HG03064 (cell line): Measurements from ENCODE around the gene AGO3.
"Not testable (repeated sequence)": the region's sequence is repeated elsewhere in the genome, so short reads cannot be mapped to it uniquely, and the experiment has no call there.

ENCODE experiments used
- ATAC-seq: cut with Tn5 transposase; IDR thresholded peaks from one replicate; pipeline ENCODE4 v1.9.1; 2021; ENCODE audit warnings: low read depth; ENCODE audit not compliant: unreplicated experiment

Gene AGO3

DNA sequence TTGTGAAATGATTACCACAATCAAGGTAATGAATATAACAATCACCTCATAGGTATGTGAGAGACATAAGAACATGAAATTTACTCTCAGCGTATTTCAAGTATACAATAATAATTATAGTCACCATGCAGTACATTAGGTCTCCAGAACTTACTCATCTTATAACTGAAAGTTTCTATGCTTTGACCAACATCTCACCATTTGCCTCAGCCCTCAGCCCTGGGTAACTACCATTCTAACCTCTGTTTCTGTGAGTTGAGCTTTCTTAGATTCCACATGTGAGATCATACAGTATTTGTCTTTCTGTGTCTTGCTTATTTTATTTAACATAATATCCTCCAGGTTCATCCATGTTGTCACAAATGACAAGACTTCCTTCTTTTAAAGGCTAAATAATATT, 57.3 kb downstream of the AGO3 start:
- no peak for ATAC-seq

DNA sequence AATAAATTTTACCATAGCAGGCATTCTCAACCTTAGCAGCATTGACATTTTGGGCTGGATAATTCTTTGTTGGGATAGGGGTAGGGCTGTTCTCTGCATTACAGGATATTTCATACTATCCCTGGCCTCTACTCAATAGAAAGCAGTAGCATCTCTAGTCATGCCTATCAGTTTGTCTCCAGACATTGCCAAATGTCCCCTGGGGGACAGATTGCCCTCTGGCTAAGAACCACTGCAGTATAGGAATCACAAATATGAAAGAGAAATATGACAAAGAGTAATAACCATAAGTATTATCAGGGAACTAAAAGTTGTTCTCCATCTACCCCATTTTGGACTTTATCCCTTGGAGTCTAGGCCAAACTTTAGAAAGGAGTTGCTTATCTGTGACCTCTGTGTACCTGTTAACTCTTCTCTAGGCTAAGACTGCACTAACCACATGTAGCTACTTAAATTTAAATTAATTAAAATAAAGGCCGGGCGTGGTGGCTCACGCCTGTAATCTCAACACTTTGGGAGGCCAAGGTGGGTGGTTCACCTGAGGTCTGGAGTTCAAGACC, 76.1 kb downstream of the AGO3 start:
- ATAC-seq, result no peak

DNA sequence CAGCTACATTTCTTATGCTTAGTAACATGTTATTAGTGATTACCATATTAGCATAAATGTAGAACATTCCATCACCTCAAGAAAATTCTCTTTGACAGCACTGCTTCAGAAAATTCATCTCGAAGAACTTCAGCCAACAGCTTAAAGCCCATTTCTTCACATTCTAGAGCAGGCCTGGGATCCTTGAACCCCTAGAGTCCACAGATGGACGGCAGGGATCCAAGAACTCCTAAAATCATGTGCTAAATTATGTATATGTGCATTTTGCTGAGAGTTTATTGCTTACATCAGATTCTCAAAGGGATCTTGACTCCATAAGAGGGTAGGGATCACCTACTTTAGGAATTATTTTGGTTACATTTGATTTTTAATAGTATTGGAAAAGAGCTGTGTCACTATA, 76.8 kb downstream of the AGO3 start:
- no peak for ATAC-seq

DNA sequence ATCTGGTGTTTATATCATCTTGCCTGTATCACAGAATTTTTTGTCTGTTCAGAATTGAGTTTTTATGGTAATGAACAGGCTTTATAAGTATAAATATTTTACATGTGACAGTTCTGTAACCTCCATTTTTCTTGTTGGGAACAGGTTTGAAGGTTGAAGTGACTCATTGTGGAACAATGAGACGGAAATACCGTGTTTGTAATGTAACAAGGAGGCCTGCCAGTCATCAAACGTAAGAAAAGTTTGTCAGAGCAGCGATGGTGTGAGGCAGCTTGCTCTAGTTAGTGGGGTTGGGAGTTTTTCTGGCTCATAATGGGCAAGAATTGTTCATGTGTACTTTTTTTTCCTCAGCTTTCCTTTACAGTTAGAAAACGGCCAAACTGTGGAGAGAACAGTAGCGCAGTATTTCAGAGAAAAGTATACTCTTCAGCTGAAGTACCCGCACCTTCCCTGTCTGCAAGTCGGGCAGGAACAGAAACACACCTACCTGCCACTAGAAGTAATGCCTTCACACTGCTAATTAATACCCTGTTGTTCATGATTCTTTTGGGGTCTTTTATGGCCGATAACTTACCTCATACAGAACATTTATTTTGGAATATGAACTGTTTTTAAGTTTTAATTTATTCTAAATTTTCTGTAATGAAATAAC, 77.8 kb downstream of the AGO3 start:
- no peak for ATAC-seq

DNA sequence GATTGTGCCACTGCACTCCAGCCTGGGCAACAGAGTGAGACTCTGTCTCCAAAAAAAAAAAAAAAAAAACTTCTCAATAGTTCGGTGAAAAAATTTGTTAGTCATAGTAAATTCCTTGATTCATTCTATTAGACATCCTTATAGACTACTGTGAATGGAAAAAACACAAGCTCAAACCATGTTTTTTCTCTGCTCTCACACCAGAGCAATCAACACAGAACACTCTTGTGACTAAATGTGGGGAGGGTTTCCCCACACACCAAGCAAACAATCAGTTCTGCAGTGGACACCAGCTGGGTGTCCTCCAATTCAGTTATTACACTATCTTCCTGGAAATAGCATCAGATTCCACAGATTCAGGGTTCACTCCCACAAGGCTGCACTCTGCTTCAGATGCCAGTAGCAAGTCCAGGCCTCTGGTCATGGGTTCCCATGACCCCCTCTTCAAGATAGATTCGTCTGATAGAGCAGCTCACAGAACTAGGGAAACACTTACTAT, 83.9 kb downstream of the AGO3 start:
- no peak for ATAC-seq

DNA sequence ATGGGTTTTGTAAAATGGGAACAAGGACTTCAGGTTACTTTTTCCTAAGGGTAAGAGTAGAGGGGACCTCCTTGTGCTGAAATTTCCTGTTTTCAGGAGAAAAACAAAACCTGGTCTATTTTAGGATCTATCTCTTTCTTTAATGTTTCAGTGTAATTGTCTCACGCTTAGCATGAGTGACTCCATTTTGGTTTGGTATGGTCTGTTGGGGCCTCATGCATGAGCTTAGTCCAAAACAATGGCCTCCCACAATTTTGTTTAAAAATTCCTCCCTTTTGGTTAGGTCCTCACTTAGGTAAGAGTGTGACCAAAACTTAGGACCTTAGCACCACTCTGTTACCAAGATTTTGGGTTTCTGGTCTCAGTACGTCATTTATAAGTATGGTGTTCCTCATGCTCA, 85.8 kb downstream of the AGO3 start:
- ATAC-seq, result no peak

DNA sequence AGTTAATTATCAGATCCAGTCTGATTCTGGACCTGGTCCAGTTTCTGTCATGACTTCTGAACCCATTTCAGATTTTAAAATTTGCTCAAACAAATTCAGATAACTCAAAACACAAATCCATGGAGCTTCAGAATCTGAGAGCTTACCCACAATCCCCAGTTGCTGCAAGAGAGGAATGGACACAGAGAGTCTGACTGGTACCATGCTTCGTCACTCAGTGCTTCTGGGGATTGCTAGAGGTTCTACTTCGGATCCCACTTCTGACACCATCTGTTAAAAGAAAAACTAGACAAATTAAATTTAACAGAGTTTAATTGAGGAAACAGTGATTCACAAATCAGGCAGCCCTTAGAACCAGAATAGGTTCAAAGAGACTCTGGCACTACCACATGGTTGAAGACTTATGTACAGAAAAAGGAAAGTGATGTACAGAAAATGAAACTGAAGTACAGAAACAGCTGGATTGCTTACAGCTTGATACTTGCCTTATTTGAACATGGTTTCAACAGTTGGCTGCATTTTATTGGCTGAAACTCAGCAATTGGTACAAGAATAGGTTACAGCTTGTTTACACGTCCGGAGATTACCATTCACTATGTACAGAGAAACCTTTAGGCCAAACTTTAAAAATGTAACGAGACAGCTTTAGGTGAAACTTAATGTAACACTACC, 92.3 kb downstream of the AGO3 start:
- no peak for ATAC-seq

DNA sequence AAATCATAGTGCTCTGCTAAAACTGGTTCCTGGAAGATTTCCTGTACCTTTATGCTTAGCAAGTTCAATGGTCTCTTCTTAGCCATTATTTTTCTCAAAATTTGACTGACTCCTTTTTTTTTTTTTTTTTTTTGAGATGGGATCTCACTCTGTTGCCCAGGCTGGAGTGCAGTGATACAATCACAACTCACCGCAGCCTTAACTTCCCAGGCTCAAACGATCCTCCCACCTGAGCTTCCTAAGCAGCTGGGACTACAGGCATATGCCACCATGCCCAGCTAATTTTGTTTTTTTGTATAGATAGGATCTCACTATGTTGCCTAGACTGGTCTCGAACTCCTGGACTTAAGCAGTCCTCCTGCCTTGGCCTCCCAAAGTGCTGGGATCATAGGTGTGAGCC, 93.1 kb downstream of the AGO3 start:
- not testable (repeated sequence) for ATAC-seq

DNA sequence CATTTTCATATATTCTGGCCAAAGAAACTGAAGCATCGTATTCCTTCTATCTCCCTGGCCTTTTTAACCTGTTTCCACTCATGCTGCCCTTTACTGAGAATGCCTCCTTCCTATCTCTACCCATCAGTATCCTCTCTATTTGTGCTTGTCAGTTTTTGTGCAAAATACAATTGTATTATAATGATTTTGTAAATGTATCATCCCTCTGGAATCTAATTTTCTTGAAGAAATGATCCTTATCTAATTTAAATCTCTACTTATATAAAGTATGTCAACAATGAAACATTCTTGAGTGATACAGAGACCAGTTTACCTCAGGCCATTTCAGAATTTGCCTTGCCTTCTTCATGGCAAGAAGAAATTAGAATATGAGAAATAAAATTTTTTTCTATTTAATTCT, 93.9 kb downstream of the AGO3 start:
- no peak for ATAC-seq

DNA sequence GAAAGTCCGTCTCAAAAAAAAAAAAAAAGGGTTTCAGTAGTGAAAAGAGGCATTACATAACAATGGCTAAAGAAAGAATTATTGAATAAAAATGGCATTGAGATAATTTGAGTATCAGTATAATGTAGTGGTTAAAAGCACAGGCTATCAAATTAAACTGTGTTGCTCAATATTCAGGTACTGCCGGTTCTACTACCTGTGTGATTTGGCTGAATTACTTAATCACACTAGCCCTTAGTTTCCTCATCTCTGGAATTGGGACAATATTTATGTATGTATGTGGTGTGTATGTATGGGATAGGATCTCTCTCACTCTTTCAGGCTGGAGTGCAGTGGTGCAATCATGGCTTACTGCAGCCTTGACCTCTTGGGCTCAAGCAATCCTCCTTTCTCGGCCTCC, 96.9 kb downstream of the AGO3 start:
- ATAC-seq, result no peak

DNA sequence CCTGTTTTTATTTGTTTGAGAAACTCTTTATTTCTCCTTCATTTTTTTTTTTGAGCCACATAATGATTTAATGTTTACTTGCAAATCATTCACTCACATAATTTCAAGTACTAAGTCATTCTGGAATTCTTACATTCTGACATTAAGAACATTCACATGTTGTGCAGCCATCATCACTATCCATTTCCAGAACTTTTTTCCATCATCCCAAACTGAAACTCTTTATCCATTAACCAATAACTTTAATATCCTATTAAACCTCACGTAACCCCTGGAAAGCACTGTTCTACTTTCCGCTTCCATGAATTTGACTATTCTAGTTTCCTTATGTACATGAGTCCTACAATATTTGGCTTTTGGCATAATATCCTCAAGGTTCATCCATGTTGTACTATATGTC, 100.5 kb downstream of the AGO3 start:
- ATAC-seq, result no peak

DNA sequence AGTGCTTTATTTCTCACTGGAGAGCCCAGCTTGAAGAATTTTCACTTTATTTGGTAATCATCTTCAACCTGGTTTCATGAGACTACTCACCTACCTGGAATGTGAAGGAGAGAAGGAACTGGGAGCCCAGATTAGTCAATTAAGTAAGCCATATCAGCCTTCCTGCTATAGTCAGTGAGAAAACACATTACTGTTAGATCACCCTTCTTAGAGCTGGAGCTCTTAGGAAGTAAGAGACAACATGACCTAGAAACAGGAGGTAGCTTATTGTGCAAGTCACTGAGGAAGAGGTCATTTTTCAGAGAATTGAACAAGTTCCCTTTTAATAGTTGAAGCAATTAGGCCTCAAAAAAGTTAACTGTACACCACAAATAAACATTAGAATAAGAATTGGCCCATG, 103.8 kb downstream of the AGO3 start:
- no peak for ATAC-seq

DNA sequence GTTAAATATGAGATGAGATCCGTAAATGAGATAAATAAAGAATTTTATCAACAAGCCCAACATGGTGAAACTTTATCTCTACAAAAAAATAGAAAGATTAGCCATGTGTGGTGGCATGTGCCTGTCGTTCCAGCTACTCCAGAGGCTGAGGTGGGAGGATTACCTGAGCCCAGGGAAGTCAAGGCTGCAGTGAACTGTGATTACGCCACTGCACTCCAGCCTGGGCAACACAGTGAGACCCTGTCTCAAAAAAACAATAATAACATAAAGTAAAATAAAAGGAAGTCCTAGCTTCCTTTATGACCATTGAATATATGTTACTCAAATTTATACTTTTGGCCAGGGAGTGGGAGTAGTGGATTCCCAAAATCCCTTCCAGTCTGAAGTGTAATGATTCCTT, 104.2 kb downstream of the AGO3 start:
- ATAC-seq, result no peak

DNA sequence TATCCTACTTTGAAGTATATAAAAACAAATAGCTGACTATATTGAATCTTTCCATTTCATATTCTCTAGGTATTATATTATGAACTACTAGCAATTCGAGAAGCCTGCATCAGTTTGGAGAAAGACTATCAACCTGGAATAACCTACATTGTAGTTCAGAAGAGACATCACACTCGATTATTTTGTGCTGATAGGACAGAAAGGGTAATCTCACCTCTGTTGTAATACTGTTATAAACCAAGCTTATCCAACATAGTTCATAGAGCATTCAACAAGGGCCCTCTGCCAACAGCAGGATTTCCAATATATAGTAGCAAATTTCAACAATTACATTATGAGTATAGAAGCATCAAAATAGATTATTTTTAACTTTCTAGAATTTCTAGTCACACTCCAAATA, 109.3 kb downstream of the AGO3 start:
- ATAC-seq, result no peak

DNA sequence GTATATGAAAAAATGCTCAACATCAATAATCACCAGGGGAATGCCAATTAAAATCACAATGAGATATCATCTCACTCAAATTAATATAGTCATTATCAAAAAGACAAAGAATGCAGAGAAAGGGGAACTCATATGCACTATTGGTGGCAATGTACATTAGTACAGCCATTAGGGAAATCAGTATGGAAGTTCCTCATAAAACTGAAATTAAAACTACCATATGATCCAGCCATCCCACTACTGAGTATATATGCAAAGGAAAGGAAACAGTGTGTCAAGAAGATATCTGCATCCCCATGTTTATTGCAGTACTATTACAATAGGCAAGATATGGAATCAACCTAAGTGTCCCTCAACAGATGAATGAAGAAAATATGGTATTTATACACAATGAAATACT, 120.9 kb downstream of the AGO3 start:
- no peak for ATAC-seq

DNA sequence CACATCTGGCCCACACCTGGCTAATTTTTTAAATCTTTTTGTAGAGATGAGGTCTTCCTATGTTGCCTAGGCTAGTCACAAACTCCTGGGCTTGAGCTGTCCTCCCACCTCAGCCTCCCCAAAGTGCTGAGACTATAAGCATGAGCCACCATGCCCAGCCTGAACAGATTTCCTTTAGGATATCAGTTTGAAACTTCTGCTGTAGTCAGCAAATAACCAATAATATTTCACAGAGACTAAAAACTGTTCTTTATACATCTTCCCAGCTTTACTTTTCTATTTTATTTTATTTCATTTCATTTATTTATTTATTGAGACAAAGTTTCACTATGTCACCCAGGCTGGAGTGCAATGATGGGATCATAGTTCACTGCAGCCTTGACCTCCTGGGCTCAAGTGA, 123.1 kb downstream of the AGO3 start:
- no peak for ATAC-seq

DNA sequence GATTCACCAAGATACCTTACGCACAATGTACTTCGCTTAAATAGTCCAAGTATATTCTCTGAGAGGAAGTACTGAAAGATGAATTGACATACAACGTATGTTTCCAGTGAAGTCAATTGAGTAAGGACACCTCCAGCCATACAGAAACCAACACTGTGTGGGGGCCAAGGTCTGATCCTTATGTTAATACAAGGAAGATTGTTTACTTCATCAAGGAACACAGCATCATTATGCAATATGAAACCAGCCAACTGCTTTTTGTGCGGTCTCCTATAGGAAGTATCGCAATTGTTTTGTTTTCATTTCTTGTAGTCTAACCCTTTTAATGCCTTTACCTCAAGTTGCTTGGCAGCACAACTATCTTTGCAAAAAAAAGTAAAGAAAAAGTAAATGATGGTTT, 124.8 kb downstream of the AGO3 start:
- no peak for ATAC-seq

DNA sequence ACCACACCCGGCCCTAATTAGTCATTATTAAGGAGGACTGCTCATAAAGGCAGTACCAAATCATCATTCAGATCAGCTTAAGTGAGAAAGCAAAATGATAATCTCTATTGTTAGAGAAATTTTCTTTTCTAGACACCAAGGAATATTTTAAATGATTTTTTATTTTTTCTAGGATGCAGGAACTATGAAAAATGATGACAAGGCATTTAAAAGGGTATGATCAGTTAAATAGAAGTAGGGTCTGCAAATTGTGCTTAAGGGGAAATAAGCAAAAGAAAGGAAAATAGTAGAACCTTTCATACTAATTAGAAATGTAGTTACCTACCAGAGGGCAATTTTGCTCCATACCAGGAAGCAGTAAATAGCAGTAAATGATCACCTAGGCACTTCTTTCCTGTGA, 131.4 kb downstream of the AGO3 start:
- no peak for ATAC-seq

DNA sequence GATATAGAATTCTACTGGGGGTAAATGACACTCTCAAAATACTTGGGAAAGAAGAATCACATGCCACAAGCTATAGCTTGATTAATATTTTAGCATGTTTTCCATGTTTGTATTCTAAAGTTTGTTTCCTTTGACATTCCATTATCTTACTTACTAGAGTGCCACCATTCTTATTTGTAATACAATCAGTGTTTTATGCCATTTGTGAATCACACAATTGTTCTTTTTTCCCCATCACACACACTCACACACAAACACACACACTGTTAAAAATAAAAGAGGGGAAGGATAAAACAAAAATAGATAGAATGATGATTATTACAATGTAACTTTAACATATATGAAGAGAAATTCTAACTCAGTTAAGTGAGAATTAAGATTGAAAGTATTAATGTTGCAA, 137.0 kb downstream of the AGO3 start:
- no peak for ATAC-seq

DNA sequence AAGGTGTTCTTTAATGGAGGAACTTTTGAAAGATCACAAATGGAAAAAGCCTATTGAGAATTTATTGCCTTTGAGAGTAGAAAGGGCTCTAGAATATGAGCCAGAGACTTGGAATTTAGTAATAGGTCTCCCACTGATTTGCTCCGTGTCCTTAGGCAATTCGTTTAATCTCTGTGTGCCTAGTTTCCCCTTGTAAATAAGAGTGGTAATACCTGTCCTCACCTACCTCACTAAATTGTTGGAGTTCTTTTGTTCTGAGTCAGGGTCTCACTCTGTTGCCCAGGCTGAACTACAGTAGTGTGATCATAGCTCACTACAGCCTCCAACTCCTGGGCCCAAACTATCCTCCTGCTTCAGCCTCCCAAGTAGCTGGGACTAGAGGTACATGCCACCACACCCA, 138.0 kb downstream of the AGO3 start:
- ATAC-seq, result no peak

DNA sequence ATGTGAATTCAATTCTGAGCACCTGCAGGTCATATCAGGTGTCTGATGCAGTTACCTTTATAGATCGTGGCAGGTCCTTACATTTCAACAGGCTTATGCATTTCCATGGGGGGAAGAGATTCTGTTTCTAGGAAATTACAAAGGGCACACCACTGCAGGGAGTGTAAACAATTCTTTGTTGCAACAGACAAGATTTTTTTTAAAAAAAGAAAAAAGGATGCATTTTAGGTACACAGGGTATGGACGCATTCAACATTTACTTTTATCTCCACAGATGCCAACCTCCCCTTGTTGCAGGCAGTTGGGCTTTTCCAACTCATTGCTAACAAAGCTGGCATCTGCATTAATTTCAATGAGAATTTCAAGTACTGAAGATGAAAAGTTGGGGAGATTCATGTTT, 139.4 kb downstream of the AGO3 start:
- ATAC-seq, result no peak

DNA sequence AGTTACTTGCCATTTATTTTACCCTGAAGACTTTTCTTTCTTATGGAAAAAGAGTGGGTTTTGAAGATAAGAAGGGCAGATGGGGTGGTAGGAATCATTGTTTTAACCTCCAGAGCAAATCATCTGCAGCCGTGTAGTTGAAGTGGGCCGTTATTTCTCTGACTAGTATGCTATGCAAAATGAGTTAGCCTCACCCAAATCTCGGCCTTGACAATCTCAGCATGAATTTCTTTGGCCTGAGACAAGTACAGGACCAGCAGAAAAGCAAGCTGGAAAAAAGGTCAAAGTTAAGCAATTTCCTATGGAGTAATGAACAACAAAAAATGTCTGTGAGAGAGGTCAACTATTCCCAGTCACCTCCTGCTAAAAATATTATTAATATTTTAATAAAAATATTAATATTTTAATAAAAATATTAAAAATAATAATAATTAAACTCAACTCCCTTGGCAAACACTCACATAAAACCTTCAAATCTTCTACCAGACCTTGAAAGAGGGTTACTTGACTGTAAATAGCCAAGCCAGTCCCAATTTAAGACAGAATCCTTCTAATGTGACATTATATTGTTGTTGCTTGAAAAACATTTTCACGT, 146.2 kb downstream of the AGO3 start:
- no peak for ATAC-seq
